Fibroblast of the aortic adventitia (primary cell): ENCODE data around the gene MYCN. TPM values are rescaled to one million over a fixed set of nuclear protein-coding genes. Genes with fewer than 3 reads are reported as not detected.
"Not testable (repeated sequence)": the region's sequence is repeated elsewhere in the genome, so short reads cannot be mapped to it uniquely, and the experiment has no call there.

Experiments used
- DNase-seq: peaks from one replicate; pipeline ENCODE4 v3.0.0-alpha.2; 2010; ENCODE audit warnings: low read depth
- H3K4me3 ChIP-seq: 2 replicates; pipeline ENCODE4 v1.5.1; 2011; ENCODE audit warnings: low read depth, mild to moderate bottlenecking, control low read depth, low read length, moderate library complexity
- CTCF ChIP-seq: IDR thresholded peaks from 2 replicates; pipeline ENCODE4 v1.5.1; 2011; ENCODE audit warnings: mild to moderate bottlenecking, low read length, control low read depth, inconsistent platforms; ENCODE audit not compliant: insufficient read depth
- total RNA-seq: library from RNA; depleted of rRNA; stranded (reverse); fragments of >200 nt; gene quantifications from 2 replicates; pipeline ENCODE4 v1.2.3, GENCODE V29; 2012; ENCODE audit warnings: low replicate concordance

MYCN gene
- total RNA-seq, 1 donor, result not detected

- no peak overlapping the region for H3K4me3 ChIP-seq
- no peak for TF ChIP-seq CTCF
- no peak for DNase-seq
Observed at GRCh38 chr2:15908371-15908770, 32.0 kb upstream of the MYCN start.

GRCh38 chr2:15909157-15909556, 31.2 kb upstream of the MYCN start:
- H3K4me3 ChIP-seq, result no peak overlapping the region
- DNase-seq, result no peak
- TF ChIP-seq CTCF, result no peak

DNA sequence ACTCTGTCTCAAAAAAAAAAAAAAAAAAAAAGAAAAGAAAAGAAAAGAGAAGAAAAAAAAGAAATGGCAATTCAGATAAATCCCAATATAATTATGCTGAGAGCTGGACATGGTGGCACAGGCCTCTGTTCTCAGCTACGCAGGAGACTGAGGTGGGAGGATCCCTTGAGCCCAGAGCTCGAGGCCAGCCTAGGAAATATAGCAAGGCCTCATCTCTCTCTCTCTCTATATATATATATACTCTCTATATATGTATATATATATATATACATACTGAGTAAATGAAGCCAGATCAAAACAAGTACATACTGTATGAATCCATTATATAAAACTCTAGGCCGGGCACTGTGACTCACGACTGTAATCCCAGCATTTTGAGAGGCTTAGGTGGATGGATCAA, 30.6 kb upstream of the MYCN start:
- H3K4me3 ChIP-seq, result no peak overlapping the region
- no peak for TF ChIP-seq CTCF
- no peak for DNase-seq

DNA sequence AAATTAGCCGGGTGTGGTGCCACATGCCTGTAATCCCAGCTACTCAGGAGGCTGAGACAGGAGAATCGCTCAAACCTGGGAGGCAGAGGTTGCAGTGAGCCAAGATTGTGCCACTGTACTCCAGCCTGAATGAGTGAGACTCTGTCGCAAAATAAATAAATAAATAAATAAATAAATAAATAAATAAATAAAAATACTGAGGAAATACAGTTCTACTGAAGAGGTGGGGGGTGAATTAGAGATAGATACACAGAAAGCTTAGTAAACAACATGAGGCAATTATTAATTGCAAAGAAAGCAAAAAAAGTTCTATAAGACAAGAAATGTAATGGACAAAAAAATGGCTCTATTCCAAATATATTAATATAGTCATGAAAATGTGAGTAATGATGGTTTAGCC, 29.1 kb upstream of the MYCN start:
- not testable (repeated sequence) for H3K4me3 ChIP-seq, DNase-seq

- TF ChIP-seq CTCF, result no peak
- DNase-seq, result no peak
- no peak overlapping the region for H3K4me3 ChIP-seq
Observed at GRCh38 chr2:15911686-15912085, 28.7 kb upstream of the MYCN start.

DNA sequence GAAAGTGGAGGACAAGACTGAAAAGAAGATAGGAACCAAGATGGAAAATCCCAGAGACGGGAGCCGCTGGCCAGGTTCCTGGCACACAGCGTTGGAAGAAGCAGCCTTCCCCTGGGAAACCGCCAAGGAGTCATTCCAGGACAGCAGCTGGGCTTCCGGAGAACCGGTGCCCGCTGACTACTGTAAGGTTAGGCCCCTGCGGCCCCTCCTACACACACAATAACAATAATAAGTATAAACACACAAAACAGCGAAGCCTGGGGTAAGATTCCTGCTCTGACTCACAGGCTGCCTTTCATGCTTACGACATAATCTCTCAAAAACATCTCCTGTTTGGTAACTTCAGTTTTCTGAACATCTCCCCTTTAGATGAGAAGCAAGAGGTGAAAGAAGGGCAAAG, 28.1 kb upstream of the MYCN start:
- TF ChIP-seq CTCF, result no peak

DNA sequence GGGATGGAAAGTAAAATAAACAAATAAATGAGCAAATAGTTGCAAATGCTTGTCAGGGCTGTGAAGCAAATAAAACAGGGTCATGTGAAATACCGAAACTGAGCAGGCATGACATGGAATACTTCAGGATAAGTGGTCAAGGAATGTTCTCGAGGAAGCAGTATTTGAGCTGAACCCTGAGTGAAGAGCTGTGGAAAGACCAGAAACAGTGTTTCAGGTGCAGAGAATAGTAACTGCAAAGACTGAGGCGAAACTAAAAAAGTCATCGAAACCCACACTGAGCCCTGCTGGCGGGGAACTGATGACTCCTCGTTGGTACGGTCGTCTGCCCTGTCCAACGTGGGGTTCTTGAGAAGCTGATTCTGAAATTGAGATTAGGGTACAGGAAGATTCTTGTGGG, 27.2 kb upstream of the MYCN start:
- H3K4me3 ChIP-seq, result no peak overlapping the region
- TF ChIP-seq CTCF, result no peak

More for the DNA sequence above, 28.1 kb upstream of the MYCN start:
- DNase-seq, result no peak
- no peak overlapping the region for H3K4me3 ChIP-seq

More for the DNA sequence above, 27.2 kb upstream of the MYCN start:
- DNase-seq, result no peak
